ENCODE measurements around the gene IL22RA1.

IL22RA1 gene

DNA sequence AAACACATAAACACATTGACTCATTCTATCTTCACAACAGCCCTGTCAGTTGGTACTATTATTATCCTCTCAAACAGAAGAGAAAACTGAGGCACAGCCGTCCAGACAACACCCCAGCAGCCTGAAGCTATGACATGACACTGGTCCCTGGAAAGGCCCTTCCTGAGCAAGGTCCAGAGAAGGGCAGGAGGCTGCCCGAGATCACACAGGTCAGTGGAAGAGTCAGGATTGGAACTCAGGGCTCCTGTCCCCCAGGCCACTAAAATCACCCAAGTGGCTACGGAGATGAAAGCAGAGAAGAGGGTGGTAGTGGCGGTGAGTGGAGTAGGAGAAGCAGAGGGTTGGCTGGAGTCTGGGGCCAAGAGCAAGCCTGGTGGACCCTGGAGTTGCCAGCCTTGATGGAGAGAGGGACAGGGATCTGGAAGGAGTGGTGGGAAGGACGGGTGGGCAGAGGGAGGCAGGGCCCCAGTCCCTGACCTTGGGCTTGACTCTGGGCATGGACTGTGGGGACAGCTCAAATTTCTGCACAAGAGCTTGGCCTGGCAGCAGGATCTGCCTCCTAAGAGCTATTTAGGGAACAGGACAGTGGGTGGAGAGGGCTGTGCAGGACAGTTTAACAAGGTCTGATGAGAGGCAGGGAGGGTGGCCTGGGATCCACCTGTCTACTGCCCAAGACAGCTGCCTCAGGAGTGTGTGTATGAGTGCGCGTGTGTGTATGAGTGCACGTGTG is 46.8 kb downstream of the IL22RA1 start:
- no peak for DNase-seq

DNA sequence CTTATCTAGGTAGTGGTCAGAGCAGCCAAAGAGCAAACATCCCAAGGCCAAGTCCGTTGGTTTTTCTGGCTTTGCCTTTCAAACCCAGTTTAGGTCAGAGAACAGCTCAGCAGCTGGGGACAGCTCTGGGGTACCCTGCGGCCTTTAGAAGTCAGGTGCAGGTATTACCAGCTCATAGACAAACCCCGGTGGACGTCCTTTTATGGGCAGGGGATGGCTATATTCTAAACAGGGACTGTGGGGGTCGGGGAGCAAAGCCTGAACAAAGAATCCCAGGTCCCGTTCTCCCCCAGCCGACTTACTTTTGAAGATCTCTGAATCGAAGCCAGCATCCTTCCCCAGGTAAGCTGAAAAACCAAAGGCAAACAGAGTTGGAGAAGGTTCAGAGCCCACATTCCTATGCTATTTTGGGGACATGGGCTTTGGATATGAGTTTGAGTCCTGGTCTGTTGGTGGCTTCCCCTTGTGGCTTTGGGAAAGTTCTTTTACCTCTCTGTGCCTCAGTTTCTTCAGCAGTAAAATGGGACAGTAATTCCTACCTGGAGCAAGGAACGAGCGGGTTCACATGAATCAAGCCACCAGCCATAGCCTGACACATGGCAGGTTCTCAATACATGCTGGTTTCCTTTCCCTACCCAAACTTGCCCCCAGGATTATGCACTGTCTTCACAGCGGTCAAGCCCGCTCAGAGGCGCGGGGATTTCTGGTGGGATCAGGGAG is 47.6 kb downstream of the IL22RA1 start:
- no peak for DNase-seq

GRCh38 chr1:24094554-24094953 is 48.4 kb downstream of the IL22RA1 start:
- no peak for DNase-seq

DNA sequence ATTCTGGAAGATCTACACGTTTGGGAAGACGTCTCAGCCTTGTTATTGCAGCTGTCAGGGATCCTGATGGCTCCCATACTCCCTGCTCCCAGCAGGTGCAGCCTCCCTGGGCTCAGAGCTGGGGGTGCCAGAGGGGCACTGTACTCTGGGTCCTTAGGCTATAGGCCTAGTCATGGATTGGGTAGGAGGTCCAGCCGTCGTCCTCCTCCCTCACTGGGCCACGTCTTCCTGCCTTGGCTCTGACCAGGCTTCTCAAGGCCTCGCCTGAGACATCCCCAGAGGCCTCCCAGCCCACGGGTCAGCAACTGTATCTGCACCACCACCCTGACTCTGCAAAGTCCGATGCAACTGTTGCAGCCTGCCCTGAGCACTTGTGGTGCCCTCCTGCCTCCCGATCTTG is 49.2 kb downstream of the IL22RA1 start:
- DNase-seq, result no peak

- no peak for DNase-seq
These were observed 50.0 kb downstream of the IL22RA1 start for GRCh38 chr1:24092979-24093378.

- no peak for DNase-seq
These were observed 50.9 kb downstream of the IL22RA1 start for GRCh38 chr1:24091971-24092482.

DNA sequence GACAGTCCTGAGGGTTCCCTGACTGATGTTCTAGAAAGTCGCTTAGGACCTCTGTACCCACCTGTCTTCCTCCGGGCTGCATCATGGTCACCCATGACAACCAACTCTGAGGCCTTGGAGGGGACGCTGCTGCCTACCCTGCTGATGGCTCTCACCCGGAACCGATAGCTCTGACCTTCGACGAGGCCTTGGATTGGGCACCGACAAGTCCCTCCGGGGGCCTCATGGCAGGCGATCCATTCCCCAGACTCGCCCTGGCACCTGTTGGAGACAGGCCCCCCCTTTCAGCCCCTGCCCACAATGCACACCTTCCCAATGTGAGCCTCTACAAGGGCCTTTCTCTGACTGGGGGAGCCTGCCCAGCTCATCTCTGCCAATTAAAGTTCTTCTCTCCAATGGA is 52.2 kb downstream of the IL22RA1 start:
- DNase-seq, result no peak

DNA sequence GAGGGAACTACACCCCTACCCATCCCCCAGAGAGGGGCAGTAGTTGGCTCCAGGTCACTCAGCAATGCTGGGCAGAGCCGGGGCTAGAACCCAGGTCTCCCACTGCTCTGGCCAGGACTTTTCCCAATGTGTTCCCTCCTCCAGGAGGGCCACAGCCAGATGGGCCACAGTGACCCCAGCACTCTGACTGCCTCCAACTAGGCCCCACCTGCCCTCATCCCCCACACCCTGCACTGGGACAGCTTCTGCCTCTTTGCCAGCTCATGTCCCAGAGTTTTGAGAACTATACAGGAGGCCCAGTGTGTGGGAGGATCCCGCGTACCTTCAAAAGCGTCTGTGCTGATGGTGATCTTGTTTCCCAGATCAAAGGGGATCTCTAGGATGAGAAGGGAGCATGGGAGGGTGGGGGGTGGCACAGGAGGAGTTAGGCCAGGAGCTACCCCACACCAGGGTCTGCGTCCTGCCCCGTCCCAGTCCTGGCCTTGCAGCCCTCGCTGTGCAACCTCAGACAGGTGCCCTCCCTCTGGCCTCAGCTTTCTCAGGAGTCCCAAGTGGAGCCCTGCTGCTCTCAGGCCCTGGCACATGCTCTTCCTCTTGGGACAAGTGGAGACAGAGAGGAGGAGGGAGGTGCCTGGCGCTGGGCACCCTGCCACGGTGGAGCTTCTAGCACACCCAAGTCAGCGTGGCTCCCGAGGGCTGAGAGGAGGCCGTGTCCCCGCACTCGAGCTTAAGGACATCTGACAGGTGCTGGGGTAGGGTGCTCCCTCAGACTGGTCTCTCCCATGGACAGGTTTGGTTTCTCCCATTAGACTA is 53.0 kb downstream of the IL22RA1 start:
- DNase-seq, result no peak

- no peak for DNase-seq
These were observed 53.8 kb downstream of the IL22RA1 start for GRCh38 chr1:24089027-24089742.

DNA sequence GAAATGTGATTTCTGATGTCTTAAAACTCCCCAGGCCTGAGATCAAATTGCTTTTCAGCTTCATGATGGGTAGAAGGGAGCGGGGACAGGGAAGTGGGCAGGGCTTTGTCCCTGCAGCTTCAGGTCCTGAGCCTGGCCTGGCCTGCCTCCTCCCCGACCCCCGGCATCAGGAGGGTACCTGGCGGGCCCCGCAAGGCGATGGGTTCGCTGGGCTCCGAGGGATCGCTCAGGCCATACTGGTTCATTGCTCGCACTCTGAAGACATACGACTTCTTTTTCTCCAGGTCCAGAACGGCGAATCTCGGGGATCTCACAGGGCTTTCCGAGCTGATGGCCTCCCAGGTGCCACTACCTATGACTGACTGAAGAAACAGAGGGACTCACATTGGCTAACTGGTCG is 56.5 kb downstream of the IL22RA1 start:
- no peak for DNase-seq

DNA sequence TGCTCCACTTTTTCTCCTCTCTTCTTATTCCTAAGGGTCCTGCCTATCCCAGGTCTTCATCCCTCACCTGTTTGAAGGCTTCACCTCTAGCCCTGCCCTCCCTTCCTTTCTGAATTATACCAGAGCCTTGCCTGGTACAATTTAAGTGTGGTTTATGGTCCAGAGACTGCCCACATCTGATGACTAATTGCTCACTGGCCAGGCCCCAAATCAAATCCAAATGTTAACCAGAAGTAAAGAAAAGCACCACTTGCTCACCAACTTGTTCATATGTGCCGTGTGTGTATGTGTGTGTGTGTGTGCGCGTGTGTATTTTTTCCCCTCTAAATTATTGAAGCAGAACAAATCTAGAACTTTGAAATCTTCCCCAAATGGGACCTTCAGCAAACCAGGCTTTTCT is 57.4 kb downstream of the IL22RA1 start:
- DNase-seq, result no peak

DNA sequence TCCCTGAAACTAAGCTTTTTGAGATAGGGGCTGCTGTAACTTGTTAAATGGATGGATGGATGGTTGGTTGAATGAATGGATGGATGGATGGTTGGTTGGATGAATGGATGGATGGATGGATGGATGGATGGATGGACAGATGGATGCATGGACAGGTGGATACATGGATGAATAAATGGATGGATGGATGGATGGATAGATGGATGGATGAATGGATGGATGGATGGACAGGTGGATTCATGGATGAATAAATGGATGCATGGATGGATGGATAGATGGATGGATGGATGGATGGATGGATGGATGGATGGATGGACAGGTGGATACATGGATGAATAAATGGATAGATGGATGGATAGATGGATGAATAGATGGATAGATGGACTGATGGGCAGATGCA is 57.9 kb downstream of the IL22RA1 start:
- no peak for DNase-seq

GRCh38 chr1:24084050-24084449 is 58.9 kb downstream of the IL22RA1 start:
- no peak for DNase-seq

DNA sequence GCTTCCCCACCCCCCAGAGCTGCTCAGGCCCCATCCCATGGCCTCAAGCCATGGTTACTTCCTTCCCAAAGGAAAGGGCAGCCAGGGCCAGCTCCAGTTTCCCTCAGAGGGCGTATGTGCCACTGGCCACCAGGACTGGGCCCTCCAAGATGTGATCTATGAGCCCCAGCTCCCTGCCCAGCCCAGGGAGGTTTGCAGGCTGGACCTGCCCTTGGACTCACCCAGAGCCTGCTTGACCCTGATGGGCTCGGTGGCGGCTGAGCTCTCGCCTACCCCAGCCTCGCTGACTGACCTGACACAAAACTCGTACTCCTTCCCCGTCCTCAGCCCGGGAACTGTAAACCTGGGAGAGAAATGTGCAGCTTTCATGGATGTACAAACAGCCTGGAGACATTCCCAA is 60.6 kb downstream of the IL22RA1 start:
- no peak for DNase-seq

GRCh38 chr1:24081190-24081589 is 61.8 kb downstream of the IL22RA1 start:
- no peak for DNase-seq

DNA sequence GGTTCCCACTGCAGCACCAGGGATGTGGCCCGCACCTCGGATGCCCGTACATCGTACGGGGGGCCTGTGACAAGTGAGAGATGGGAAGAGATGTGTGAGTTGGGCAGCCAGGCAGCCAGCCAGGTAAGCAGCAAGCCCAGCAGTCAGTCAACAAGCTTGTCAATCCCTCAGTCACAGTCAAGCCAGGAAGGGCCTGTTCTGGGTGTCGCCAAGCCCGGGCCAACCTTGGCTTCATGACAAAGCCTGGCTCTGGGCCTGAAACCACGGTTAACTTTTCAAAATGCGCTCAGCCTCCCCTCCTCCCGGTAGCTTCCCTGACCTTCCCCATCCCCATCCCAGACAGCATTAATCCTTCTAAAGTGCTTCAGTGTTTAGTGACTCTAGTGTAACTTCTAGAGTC is 62.8 kb downstream of the IL22RA1 start:
- DNase-seq, result no peak

- no peak for DNase-seq
These were observed 65.5 kb downstream of the IL22RA1 start for GRCh38 chr1:24077278-24077978.

DNA sequence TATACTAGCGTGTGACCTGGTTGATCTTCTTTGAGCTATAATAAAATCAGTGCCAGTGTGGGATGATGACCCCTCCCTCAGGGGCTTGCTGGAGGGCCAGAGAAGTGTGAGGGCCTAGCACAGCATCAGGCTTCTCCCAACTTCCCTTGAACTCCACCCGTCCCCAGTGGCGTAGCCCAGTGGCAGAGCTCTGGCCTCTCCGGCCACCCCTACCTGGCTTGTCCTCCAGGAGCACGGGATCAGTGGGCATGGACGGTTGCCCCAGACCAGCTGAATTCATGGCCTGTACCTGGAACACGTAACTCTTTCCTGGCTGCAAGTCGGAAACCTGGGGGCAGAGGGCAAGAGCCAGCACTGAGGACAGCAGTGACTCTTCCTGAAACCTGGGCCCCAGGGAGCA is 67.0 kb downstream of the IL22RA1 start:
- DNase-seq, result no peak

GRCh38 chr1:24075590-24075854 is 67.4 kb downstream of the IL22RA1 start:
- DNase-seq, result no peak

DNA sequence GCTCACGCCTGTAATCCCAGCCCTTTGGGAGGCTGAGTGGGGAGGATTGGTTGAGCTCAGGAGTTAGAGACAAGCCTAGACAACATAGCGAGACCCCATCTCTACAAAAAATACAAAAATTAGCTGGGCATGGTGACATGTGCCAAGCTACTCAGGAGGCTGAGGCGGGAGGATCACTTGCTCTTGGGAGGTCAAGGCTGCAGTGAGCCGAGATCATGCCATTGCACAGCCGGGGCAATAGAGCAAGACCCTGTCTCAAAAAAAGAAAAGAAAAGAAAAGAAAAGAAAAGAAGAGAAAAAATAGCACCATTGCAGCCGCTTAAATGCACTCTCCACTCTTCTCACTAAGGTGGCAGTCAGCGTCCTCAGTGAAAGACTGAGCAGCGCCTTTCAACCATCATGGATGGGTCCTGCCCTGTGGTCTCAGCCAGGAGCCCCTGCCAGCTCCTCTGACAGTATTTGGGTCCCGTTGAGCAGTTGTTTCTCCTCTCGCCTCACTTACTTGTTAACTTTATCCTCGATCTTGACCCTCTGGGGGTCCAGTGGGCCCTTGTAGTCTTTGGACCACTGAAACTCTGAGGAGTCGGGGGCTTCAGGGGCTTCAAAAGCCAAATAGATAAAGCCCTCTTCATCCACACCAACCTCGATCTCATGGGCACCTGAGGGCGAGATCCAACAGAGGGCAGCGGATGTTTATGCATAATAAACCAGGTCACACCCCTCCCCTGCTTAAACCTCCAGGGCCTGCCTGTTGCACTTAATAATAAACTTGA is 67.9 kb downstream of the IL22RA1 start:
- no peak for DNase-seq

GRCh38 chr1:24074196-24074595 is 68.7 kb downstream of the IL22RA1 start:
- no peak for DNase-seq

DNA sequence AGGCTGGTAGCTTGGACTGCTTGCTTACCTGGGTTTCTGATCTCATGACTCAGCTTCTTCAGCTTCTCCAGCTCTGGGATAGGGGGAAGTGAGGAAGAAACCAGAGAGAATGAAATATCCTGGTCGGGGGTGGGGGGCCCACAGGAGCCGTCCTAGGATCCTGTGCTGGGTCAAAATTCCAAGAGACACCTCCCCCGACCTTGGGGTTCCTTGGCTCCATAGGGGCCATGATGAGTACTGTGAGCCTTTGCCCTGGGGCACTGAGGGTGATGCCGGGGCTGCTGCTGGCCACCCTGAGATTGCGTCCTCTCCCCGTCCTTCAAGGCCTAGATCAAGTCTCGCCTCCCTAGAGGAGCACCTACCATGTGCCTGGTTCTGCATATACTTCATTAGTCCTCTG is 71.0 kb downstream of the IL22RA1 start:
- DNase-seq, result no peak
